HG03159 (cell line): ENCODE data around the gene AGAP1.
"Not testable (repeated sequence)": the region's sequence is repeated elsewhere in the genome, so short reads cannot be mapped to it uniquely, and the experiment has no call there.

ENCODE experiments used
- ATAC-seq: cut with Tn5 transposase; IDR thresholded peaks from one replicate; pipeline ENCODE4 v1.9.1; 2021; ENCODE audit warnings: mild to moderate bottlenecking, moderate library complexity; ENCODE audit not compliant: unreplicated experiment

Gene AGAP1

GRCh38 chr2:236125541-236125940, 631.7 kb downstream of the AGAP1 start:
- ATAC-seq = no peak

- no peak for ATAC-seq
Measured at GRCh38 chr2:236127010-236127409, 633.2 kb downstream of the AGAP1 start.

- no peak for ATAC-seq
Measured at GRCh38 chr2:236128321-236128720, 634.5 kb downstream of the AGAP1 start.

- ATAC-seq = no peak
Measured at GRCh38 chr2:236129935-236130334, 636.1 kb downstream of the AGAP1 start.

GRCh38 chr2:236130349-236130998, 636.6 kb downstream of the AGAP1 start:
- ATAC-seq = no peak

- ATAC-seq = no peak
Measured at GRCh38 chr2:236131073-236131692, 637.3 kb downstream of the AGAP1 start.

GRCh38 chr2:236133410-236134012, 639.7 kb downstream of the AGAP1 start:
- no peak for ATAC-seq

GRCh38 chr2:236136538-236136937, 642.7 kb downstream of the AGAP1 start:
- no peak for ATAC-seq

- no peak for ATAC-seq
Measured at GRCh38 chr2:236137066-236137465, 643.2 kb downstream of the AGAP1 start.

GRCh38 chr2:236141616-236142015, 647.8 kb downstream of the AGAP1 start:
- not testable (repeated sequence) for ATAC-seq

- no peak for ATAC-seq
Measured at GRCh38 chr2:236143811-236144210, 650.0 kb downstream of the AGAP1 start.

- no peak for ATAC-seq
Measured at GRCh38 chr2:236146436-236146835, 652.6 kb downstream of the AGAP1 start.

- no peak for ATAC-seq
Measured at GRCh38 chr2:236155406-236155805, 661.6 kb downstream of the AGAP1 start.

- no peak for ATAC-seq
Measured at GRCh38 chr2:236156095-236156859, 662.4 kb downstream of the AGAP1 start.

- ATAC-seq = no peak
Measured at GRCh38 chr2:236156860-236157194, 663.0 kb downstream of the AGAP1 start.

- ATAC-seq = no peak
Measured at GRCh38 chr2:236157366-236157765, 663.5 kb downstream of the AGAP1 start.

GRCh38 chr2:236157815-236158498, 664.1 kb downstream of the AGAP1 start:
- no peak for ATAC-seq

GRCh38 chr2:236158969-236159777, 665.3 kb downstream of the AGAP1 start:
- ATAC-seq = no peak

GRCh38 chr2:236159778-236160170, 665.9 kb downstream of the AGAP1 start:
- no peak for ATAC-seq

- no peak for ATAC-seq
Measured at GRCh38 chr2:236160366-236161081, 666.7 kb downstream of the AGAP1 start.
